H1 (cell line): ENCODE measurements around the gene EXOC2. TPM values are rescaled to one million over a fixed set of nuclear protein-coding genes. Genes with fewer than 3 reads are reported as not detected.

Experiments used
- KDM4A ChIP-seq: IDR thresholded peaks from one replicate; pipeline ENCODE4 v1.7.1; 2012; ENCODE audit warnings: low read depth, mild to moderate bottlenecking, moderate library complexity, low read length, inconsistent platforms; ENCODE audit not compliant: severe bottlenecking
- polyA plus RNA-seq, 7 experiments: library from polyadenylated mRNA; depleted of rRNA in 3 of 7; stranded (reverse) in 5 of 7; unstranded in 2 of 7; fragments of >200 nt in 5 of 7; fragments of 200-250 nt in 2 of 7; gene quantifications; 1 replicate in 5 of 7; 2 replicates in 1 of 7; 4 replicates in 1 of 7; pipeline versions ENCODE4 v1.2.1 to v1.2.3, GENCODE V29; 2011 to 2013; ENCODE audit warnings: missing spikeins in 2 of 7, mixed read lengths in 2 of 7
- total RNA-seq: library from RNA; stranded (reverse); fragmentation: NEBNext Ultra II Directional; extraction: Animal tissue kit (Norgen Biotek cat#: 25700); gene quantifications from 2 replicates; pipeline ENCODE4 v1.2.1, GENCODE V29; 2021

Gene EXOC2
- total and polyA plus RNA-seq, 2 of the 8 experiments (the other 6 are each of a cell fraction or from before 2014, with no cell fraction given) = 25.5 to 44.4 TPM

GRCh38 chr6:710601-711571 is 17.9 kb upstream of the EXOC2 start (continued):
- peak; percentile 45 for TF ChIP-seq KDM4A
